K562 treated with DMSO at 1 percent for 24 hours (cell line): Measurements from ENCODE around the gene FOXI1. TPM values are rescaled to one million over a fixed set of nuclear protein-coding genes. Genes with fewer than 3 reads are reported as not detected.

Experiments used
- total RNA-seq: library from RNA; unstranded; fragments of 300-600 nt; gene quantifications from 2 replicates; pipeline ENCODE4 v1.2.3, GENCODE V29; 2022; ENCODE audit warnings: low read depth; ENCODE audit not compliant: insufficient read depth

The FOXI1 gene
- 0.15 TPM in 1 of 2 replicates, not detected in the other for total RNA-seq

GRCh38 chr5:170105642-170106611, at the start of gene FOXI1:
Gene FOXI1 (plus strand): TSS chr5:170105897. CDS start chr5:170105958, 61 bp downstream.

Other genes with a start within 250 kb of the FOXI1 start
- gene INSYN2B, start 125.4 kb upstream of the FOXI1 start, total RNA-seq = not detected in 2 replicates
- 2.1 and 3.0 TPM in 2 replicates for gene C5orf58, start 127.1 kb downstream of the FOXI1 start, total RNA-seq
- gene LCP2, start 191.9 kb downstream of the FOXI1 start, total RNA-seq = 18.3 and 21.6 TPM in 2 replicates